T-helper 1 cell (primary cell): Measurements from ENCODE around the gene CTNNA2.

Experiments
- DNase-seq, 5 donors: peaks; one replicate each; pipeline ENCODE4 v3.0.0-alpha.2; 2012 to 2020

The CTNNA2 gene

GRCh38 chr2:79714283-79714682 lies 201.4 kb downstream of the CTNNA2 start:
- DNase-seq: no peak

- DNase-seq: no peak
These were observed 202.5 kb downstream of the CTNNA2 start for GRCh38 chr2:79715338-79715737.

GRCh38 chr2:79716266-79716665 lies 203.4 kb downstream of the CTNNA2 start:
- no peak for DNase-seq

DNA sequence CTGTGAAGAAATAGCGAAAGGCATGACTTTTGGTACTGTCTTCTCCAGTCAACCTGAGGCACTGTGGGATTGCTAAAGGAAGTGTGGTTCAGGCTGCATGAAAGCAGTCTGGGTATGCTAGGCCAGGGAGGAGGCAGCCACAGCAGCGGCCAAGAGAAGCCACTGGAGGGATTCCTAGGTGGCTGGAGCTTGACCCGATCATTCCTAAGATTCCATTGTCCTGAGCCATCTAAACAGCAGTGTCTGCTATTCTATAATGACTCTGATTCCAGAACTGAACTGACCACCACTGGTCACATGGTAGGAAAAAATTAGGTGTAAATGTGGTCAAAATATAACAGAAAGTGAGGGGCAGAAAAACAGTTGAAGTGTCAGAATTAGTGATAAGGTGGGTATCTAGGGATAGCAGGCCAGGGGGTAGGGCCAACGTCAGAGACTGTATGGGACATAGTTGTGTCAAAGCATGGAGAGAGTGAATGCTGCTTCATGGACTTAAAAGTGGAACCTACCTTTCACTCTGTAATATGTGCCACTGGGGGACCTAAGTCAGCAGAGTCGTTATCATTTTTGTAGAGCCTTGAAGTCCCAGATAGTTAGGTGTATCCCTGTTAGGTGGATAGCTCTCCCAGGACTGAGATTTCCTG lies 204.6 kb downstream of the CTNNA2 start:
- DNase-seq: no peak

GRCh38 chr2:79721061-79721460 lies 208.2 kb downstream of the CTNNA2 start:
- no peak for DNase-seq

- no peak for DNase-seq
These were observed 209.1 kb downstream of the CTNNA2 start for GRCh38 chr2:79721966-79722365.

DNA sequence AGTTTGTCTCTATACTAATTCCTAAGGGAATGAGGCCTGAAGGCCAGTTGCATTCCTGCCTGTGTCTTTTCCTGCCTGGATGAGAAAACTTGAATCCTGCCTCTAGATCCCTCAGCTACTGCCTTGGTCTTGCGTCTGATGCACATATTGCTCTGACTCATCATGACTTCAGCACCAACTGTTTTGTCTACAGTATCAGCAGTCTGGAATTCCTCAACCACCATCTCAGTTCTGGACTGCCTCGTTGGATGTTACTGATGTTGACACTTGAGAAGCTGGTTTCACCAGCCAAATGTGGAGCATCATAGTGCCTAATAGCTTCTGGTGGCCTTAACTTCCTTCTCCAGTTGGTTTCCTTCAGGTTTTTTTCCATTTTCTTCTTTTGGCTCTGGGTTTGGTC lies 211.0 kb downstream of the CTNNA2 start:
- no peak for DNase-seq

DNA sequence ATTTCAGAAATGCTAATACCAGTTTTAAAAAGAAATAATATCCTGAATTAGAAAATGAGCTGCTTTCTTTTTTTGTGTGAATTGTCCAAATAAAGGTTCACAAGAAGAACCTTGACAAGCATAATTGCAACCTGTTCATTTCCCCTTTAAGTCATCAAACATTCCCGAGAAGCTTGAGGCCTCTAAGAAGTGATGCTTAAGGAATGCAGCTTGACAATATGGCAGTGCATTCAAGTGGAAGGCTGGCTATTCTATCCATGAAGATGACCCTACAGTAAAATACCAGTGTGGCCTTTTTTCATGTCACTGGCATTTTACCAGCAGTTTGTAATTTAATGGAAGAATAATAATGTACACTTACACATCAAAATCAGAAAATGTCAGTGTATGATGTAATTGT lies 216.7 kb downstream of the CTNNA2 start:
- DNase-seq: no peak

DNA sequence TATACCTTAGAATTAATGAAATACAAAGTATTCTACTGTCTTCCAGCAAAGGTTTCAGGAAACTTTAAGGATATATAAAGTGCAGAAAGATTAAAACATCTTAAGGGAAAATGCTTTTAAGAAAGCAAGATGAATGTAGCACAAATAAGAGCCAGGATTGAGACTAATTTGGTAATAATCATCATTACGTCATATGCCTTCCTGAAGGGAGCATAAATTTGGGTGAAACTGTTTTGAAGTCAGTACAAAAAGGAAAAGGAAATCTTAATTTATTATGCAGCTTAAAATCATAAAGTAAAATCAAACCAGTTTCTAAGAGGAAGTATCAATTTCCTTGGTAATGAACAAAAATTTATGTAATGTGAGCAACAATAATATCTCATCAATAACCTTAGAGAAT lies 221.7 kb downstream of the CTNNA2 start:
- no peak for DNase-seq

GRCh38 chr2:79740879-79741443 lies 228.1 kb downstream of the CTNNA2 start:
- no peak for DNase-seq

- DNase-seq: no peak
These were observed 237.5 kb downstream of the CTNNA2 start for GRCh38 chr2:79750321-79750720.

GRCh38 chr2:79757526-79757925 lies 244.7 kb downstream of the CTNNA2 start:
- DNase-seq: no peak

- DNase-seq: no peak
These were observed 245.2 kb downstream of the CTNNA2 start for GRCh38 chr2:79758042-79758441.

DNA sequence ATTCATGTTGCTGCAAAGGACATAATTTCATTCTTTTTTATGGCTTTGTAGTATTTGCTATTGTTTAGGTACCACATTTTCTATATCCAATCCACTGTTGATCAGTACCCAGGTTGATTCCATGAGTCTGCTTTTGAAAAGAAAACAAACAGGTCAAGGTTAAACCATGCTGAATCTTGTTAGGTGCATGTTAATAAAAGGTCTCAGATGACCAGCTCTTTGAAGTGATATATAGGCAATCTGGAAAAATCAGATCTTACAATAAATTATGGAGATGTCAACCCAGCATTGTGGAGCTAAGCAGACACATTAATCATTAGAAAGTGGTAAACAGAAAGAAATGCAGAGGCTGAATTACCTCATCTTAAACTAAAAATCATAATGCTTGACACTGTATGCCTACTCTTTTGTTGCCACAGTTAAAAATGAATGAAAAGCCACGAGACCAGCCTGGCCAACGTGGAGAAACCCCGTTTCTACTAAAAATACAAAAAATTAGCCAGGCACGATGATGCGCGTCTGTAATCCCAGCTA lies 246.0 kb downstream of the CTNNA2 start:
- DNase-seq: no peak

- no peak for DNase-seq
These were observed 258.1 kb downstream of the CTNNA2 start for GRCh38 chr2:79770926-79771325.

GRCh38 chr2:79771493-79771892 lies 258.6 kb downstream of the CTNNA2 start:
- no peak for DNase-seq

DNA sequence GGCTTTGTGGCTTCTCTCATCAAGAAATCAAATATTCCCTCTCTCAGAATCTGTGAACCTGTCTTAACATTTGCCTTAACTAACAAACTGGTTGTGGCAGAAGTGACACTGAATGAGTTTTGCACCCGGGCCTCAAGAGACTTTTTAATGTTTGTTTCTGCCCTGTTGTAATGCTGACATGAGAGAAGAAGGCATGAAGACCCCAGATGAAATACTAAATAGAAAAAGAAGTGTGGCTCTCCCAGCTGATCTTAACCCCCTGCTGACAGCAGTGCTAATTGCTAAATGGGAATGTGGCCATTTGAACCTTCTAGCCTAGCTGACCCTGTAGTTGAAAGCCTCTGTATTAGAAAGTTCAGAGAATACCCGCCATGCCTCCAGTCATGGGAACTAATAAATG lies 261.2 kb downstream of the CTNNA2 start:
- no peak for DNase-seq

- no peak for DNase-seq
These were observed 263.6 kb downstream of the CTNNA2 start for GRCh38 chr2:79776461-79776860.

GRCh38 chr2:79780781-79781180 lies 267.9 kb downstream of the CTNNA2 start:
- DNase-seq: no peak

DNA sequence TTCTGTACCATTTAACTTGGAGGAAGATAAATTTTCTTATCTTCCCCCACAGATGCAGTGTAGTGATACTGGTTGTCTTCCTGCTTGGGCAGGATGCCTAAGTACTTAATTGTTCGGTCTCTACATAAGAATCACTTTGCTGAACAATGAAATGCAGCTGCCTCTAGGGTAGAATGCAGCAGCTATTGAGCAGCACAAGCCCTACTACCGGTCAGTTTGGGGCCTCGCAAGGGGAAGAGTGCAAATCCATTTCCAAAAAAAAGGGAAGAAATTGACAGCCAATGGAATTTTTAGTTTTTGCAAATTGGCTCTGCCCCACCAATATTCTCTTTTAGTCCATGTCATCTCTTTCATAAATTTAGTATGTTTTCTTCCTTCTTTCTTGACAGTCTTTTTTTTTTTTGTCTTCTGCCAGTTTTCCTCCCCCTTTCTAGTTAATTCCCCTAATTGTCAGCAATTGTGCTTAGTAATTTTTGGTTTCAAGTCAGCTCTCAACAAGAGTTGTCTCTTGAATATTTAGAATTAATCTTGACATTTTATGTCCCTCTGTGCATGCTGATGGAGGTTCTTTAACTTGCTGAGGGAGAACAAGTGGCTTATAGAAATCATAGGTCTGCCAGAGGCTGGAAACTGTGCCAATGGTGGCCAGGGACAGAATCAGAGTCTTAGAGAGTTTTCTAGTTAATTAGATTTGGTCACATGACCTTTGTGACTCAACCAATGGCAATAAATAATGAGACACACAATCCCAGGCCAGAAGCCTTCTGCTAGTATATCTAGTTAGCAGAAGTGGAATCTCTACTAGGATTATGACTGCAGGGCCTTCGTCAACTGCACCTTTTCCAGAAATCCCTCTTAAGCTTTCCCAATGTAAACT lies 270.0 kb downstream of the CTNNA2 start:
- no peak for DNase-seq

DNA sequence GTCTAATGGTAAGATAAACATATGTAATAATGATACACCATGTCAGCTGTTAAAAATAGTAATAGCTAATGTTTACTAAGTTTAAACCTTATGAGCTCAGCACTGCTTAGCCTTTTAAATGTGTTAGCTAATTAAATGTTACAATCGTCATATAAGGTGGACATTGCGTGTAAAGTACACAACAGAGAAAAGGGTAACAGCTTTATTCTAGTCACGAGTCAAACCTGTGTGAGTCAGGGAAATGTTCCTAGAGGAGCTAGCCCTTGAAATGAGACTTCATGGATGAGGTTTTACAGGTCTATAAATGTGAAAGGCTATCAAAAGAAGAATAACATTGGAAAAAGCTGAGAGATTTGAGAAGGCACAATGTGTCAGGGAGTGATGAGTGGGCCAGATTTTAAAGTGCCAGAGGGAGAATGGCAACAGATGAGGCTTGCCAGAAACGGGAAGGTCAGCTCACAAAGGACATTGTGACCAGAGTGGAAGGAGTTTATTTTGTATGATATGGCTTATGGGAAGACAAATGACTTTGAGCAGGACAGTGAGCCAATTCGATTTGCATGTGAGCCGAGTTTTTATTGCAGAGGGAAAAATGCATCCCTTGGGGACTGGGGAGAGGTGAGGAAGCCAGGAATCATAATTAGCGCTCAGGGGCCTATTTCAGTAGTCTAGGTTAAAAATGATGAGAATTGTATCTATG lies 276.3 kb downstream of the CTNNA2 start:
- no peak for DNase-seq

DNA sequence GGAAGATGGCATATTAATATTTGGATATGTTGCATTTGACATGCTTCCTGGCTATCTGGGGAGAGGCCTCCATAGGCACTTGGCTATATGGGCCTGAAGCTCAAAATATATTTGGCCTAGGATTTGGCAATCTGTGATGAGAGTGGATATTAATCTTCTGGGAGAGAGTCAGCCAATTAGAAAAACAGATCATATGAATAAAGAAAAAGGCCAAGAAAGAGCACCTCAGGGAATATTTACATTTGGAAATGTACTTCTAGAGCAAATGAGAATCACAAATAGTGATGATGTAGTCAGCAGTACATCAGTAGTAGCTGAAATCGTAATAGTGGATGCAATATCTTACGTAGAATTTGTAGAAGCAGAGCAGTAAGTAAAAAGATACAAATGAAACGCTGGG lies 277.0 kb downstream of the CTNNA2 start:
- no peak for DNase-seq

DNA sequence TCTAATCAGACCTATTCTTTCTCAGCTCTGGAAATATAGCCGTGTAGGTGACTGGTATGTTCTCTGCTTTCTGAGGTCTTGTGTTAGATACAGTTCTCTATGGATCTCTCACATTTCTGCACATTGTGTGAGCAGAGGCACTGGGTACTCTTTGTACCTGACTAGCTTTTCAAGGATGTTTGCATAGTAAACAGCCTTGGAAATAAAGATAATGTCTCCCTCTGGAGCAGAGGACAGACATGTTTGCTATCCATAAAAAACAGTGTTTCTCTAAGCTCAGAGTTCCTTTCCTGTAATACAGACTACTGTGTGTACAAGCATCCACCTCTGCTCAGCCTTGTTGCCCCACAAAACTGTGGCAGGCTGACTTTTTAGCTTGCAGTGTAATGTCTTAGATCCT lies 279.2 kb downstream of the CTNNA2 start:
- DNase-seq: no peak
